H1 (cell line): ENCODE data around the gene ADAM12.

Experiments
- CTCF ChIP-seq, 3 experiments: IDR thresholded peaks; 1 replicate in 2 of 3; 2 replicates in 1 of 3; pipeline versions ENCODE4 v1.5.1 to v1.6.1; 2011; ENCODE audit warnings: low read length in 3 of 3, mild to moderate bottlenecking in 3 of 3, inconsistent platforms in 2 of 3, low read depth in 1 of 3, moderate library complexity in 1 of 3; ENCODE audit not compliant: insufficient read depth in 1 of 3; ENCODE audit errors: control extremely low read depth in 1 of 3
- EGR1 ChIP-seq: IDR thresholded peaks from 2 replicates; pipeline ENCODE4 v1.6.1; 2011; ENCODE audit warnings: low read depth, low read length, borderline replicate concordance
- MAX ChIP-seq: IDR thresholded peaks from 2 replicates; pipeline ENCODE4 v1.6.1; 2012; ENCODE audit warnings: inconsistent platforms
- POLR2A ChIP-seq, 2 experiments: IDR thresholded peaks; 1 replicate in 1 of 2; 2 replicates in 1 of 2; pipeline ENCODE4 v1.6.1; 2011; ENCODE audit warnings: low read depth in 2 of 2, low read length in 2 of 2, mild to moderate bottlenecking in 2 of 2; ENCODE audit errors: control extremely low read depth in 1 of 2
- SUZ12 ChIP-seq: fragments of 200-600 bp; sonication (generic); IDR thresholded peaks from 2 replicates; pipeline ENCODE4 v1.6.1; 2012; ENCODE audit warnings: mild to moderate bottlenecking, inconsistent platforms, low read length, moderate library complexity, mixed read lengths

- TF ChIP-seq CTCF (IDR thresholded peaks at IDR 0.05; ENCODE audit: control extremely low read depth in 1 of 3, insufficient read depth in 1 of 3, low read depth in 1 of 3, low read length in 3 of 3) (no peak), EGR1 (no peak), POLR2A (IDR thresholded peaks at IDR 0.05; ENCODE audit: control extremely low read depth in 1 of 2, low read depth in 2 of 2, low read length in 2 of 2) (no peak), SUZ12 (no peak), MAX (no peak)
These were observed 324.9 kb downstream of the ADAM12 start for GRCh38 chr10:126063353-126063791.
